HPDE6-E6E7 (cell line): ENCODE results near the gene ALDH1A2.
"Not testable (repeated sequence)": the region's sequence is repeated elsewhere in the genome, so short reads cannot be mapped to it uniquely, and the experiment has no call there.

Source experiments
- DNase-seq: peaks from one replicate; pipeline ENCODE4 v3.0.0; 2011; ENCODE audit warnings: missing footprints; ENCODE audit errors: extremely low spot score

The ALDH1A2 gene

DNA sequence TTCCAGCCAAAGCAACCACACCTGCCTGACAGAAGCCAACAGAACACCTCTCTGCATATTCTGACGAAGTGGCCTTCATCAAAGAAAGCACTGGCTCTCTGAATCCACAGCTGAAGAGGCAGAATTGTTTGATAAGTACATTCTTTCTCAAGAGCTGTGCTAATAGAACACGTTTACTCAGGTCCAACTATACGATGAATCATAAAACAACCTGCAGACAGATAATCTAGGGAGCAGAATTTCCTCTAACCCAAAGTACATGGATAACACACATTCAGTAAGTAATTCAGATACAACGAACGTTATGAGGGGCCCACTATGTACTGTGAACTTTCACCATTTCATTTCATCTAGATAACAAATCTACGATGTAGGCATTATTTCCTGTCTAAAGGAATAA, 25.4 kb downstream of the ALDH1A2 start:
- DNase-seq: peak; percentile 23

- no peak for DNase-seq
These were observed 26.2 kb downstream of the ALDH1A2 start for GRCh38 chr15:58039079-58040035.

- no peak for DNase-seq
These were observed 27.0 kb downstream of the ALDH1A2 start for GRCh38 chr15:58038426-58039078.

- no peak for DNase-seq
These were observed 27.7 kb downstream of the ALDH1A2 start for GRCh38 chr15:58037723-58038301.

- DNase-seq: no peak
These were observed 28.9 kb downstream of the ALDH1A2 start for GRCh38 chr15:58036579-58036978.

GRCh38 chr15:58028392-58028791, 37.1 kb downstream of the ALDH1A2 start:
- DNase-seq: not testable (repeated sequence)

- no peak for DNase-seq
These were observed 39.0 kb downstream of the ALDH1A2 start for GRCh38 chr15:58026552-58026951.

- no peak for DNase-seq
These were observed 39.5 kb downstream of the ALDH1A2 start for GRCh38 chr15:58026051-58026450.

GRCh38 chr15:58021332-58022230, 43.9 kb downstream of the ALDH1A2 start:
- no peak for DNase-seq

- peak; percentile 26 for DNase-seq
These were observed 45.8 kb downstream of the ALDH1A2 start for GRCh38 chr15:58019503-58020376.

GRCh38 chr15:58017869-58018268, 47.6 kb downstream of the ALDH1A2 start:
- no peak for DNase-seq

GRCh38 chr15:58016581-58017175, 48.8 kb downstream of the ALDH1A2 start:
- DNase-seq: no peak

- no peak for DNase-seq
These were observed 49.9 kb downstream of the ALDH1A2 start for GRCh38 chr15:58015565-58015964.

DNA sequence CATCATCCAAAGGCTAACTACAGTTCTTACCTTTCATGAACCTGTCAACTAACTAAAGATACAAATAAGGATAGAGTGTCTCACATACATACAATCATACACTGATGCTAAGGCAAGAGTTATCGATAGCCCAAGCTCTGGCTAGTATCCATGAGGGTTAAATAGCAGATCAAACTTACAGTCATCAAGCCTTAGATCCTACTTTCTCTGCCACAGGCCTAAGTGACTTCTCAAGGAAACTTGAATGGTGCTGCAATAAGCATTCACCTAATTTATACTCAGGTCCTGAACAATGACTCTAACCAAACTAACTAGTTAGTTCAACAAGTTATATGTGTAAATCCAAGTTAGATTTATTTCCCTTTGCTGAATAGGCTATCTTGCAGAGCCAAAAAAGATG, 51.0 kb downstream of the ALDH1A2 start:
- DNase-seq: no peak

DNA sequence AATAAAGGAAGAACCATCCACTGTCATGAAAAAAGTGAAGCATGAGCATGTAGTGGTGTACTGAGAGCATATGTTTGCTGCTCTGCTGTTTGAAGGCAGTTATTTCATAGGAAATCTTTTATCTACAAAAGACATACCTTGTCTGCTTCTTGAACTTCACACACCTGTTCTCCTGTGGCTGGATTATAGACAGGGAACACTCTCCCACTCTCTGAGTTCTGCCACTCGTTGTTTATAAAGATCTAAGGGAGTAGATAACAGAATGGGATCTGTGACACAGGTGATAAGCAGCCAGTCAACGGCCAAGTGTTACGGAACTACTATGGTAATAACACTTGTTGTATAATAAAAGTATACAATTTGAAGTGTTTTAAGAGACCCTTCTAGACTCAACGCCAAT, 51.5 kb downstream of the ALDH1A2 start:
- DNase-seq: no peak

DNA sequence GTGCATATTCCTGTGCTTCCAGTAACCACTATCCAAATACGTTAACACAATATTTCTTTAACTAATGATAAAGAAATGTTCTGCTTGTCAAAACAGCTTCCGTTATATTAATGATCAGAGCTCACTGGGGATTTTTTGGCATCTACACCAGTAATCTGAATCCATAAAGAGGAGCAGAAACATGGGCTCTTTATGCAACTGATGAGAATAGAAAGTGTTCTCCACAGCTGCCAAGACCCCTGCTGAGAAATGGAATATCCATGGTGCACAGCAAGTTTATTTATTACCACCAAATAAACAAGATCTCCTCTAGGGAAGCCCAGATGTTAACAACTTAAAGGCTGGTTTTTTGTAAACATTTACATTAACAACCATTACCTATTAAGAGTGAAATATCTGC, 54.5 kb downstream of the ALDH1A2 start:
- DNase-seq: no peak

DNA sequence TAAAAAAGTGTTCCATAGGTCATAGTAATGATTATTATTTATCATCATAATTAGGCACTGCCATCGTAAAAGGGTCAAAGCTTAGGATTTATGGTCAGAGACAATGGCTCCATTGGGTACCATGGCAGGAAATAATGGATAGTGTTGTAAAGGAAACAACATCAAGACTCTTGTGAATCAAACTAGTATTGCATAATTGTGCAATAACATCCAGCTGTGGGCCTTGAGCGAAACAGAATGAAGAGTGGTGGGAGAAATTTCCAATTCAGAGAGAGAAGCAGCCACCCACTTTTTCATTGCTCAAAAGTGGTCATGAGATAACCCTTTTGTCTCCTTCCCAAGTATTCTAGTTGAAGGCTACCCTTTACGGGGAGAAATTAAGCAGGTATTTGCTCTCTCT, 61.7 kb downstream of the ALDH1A2 start:
- DNase-seq: no peak

- DNase-seq: no peak
These were observed 63.0 kb downstream of the ALDH1A2 start for GRCh38 chr15:58002338-58003126.

- DNase-seq: not testable (repeated sequence)
These were observed 65.8 kb downstream of the ALDH1A2 start for GRCh38 chr15:57999699-58000098.
